A673 (cell line): ENCODE measurements around the gene CYSLTR2. TPM values are rescaled to one million over a fixed set of nuclear protein-coding genes. Genes with fewer than 3 reads are reported as not detected.
"Not testable (repeated sequence)": the region's sequence is repeated elsewhere in the genome, so short reads cannot be mapped to it uniquely, and the experiment has no call there.

Experiments
- BruUV-seq: library from RNA; stranded (reverse); fragments of 400-500 nt; replicated peaks from 2 replicates; lab custom pipeline; 2021; lab: Mats Ljungman, UMichigan
- CTCF ChIA-PET: fragments of 300-600 bp; sonication (Branson Sonifier 250); formaldehyde crosslinking; loops from one replicate; lab custom pipeline; 2022; ENCODE audit warnings: antibody characterized with exemption; lab: Charles Lee
- POLR2A ChIA-PET: fragments of 300-600 bp; sonication (Branson Sonifier 250); formaldehyde crosslinking; loops from one replicate; lab custom pipeline; 2022; ENCODE audit warnings: antibody characterized with exemption; ENCODE audit not compliant: low non-redundant PET; lab: Charles Lee
- DNase-seq: peaks from one replicate; pipeline ENCODE4 v3.0.0-alpha.2; 2015; ENCODE audit warnings: low spot score
- H3K27ac ChIP-seq: fragments of 200-600 bp; sonication (generic); 2 replicates; pipeline ENCODE4 v1.5.1; 2016; ENCODE audit warnings: mixed run types, low read depth, mild to moderate bottlenecking, mixed read lengths, antibody characterized with exemption, low read length; ENCODE audit not compliant: poor library complexity, severe bottlenecking
- H3K27me3 ChIP-seq: fragments of 200-600 bp; sonication (generic); replicated peaks from 2 replicates; pipeline ENCODE4 v1.6.1; 2017; ENCODE audit warnings: mixed run types, low read depth, mild to moderate bottlenecking, mixed read lengths, antibody characterized with exemption, low read length; ENCODE audit not compliant: insufficient read depth, poor library complexity
- H3K36me3 ChIP-seq: fragments of 200-600 bp; sonication (generic); 2 replicates; pipeline ENCODE4 v1.6.1; 2016; ENCODE audit warnings: mixed run types, mild to moderate bottlenecking, mixed read lengths, antibody characterized with exemption, low read length; ENCODE audit not compliant: insufficient read depth, poor library complexity, severe bottlenecking
- H3K4me1 ChIP-seq: fragments of 200-600 bp; sonication (generic); 2 replicates; pipeline ENCODE4 v1.6.1; 2017; ENCODE audit warnings: mixed run types, mild to moderate bottlenecking, mixed read lengths, antibody characterized with exemption, low read length; ENCODE audit not compliant: insufficient read depth, poor library complexity, severe bottlenecking
- H3K4me3 ChIP-seq: fragments of 200-600 bp; sonication (generic); 2 replicates; pipeline ENCODE4 v1.5.1; 2016; ENCODE audit warnings: low read depth, mixed run types, mild to moderate bottlenecking, mixed read lengths, low read length; ENCODE audit not compliant: poor library complexity, severe bottlenecking
- H3K9me3 ChIP-seq: fragments of 200-600 bp; sonication (generic); 2 replicates; pipeline ENCODE4 v1.6.1; 2016; ENCODE audit warnings: mixed run types, low read depth, mild to moderate bottlenecking, mixed read lengths, antibody characterized with exemption, low read length; ENCODE audit not compliant: poor library complexity, severe bottlenecking
- CTCF ChIP-seq: fragments of 300-800, 200-600 bp; sonication (generic); conservative IDR thresholded peaks from 2 replicates; pipeline ENCODE4 v1.5.1; 2017; ENCODE audit warnings: low read depth, mild to moderate bottlenecking, antibody characterized with exemption, low read length, moderate library complexity, mixed read lengths
- EZH2 ChIP-seq: fragments of 200-600 bp; sonication (generic); IDR thresholded peaks from 2 replicates; pipeline ENCODE4 v1.6.1; 2017; ENCODE audit warnings: borderline replicate concordance, low read depth, mild to moderate bottlenecking, mixed read lengths, antibody characterized with exemption, low read length; ENCODE audit not compliant: poor library complexity, severe bottlenecking
- intact Hi-C: fragments of 100-400 bp; cut with micrococcal nuclease; formaldehyde crosslinking; loops from one replicate; pipeline ENCODE4 v1.10.0; 2022; ENCODE audit not compliant: unreplicated experiment
- total RNA-seq: library from RNA; stranded (reverse); gene quantifications from 2 replicates; pipeline ENCODE4 v1.2.3, GENCODE V29; 2021

The CYSLTR2 gene
- total RNA-seq, 1 experiment from 2014 or later = not detected

GRCh38 chr13:48661107-48661506 is 7.4 kb downstream of the CYSLTR2 start:
- no TSS peak for BruUV-seq
- Histone ChIP-seq H3K4me3 (no peak overlapping the region), H3K9me3 (no peaks in the 10 kb centered on the region), H3K27me3 (no peaks in the 10 kb centered on the region), H3K27ac (no peak overlapping the region), H3K36me3 (no peaks in the 10 kb centered on the region), H3K4me1 (no peaks in the 10 kb centered on the region)
- CTCF ChIA-PET = no interaction called here
- TF ChIP-seq EZH2 (no peak), CTCF (no peak)
- no peak for DNase-seq
- intact Hi-C loops = no loop called here
- POLR2A ChIA-PET = no interaction called here

GRCh38 chr13:48662226-48662625 is 8.5 kb downstream of the CYSLTR2 start:
- intact Hi-C loops = no loop called here
- no TSS peak for BruUV-seq
- DNase-seq = no peak
- Histone ChIP-seq H3K4me1 (no peaks in the 10 kb centered on the region), H3K9me3 (peaks cover 4% of the 10 kb centered on the region), H3K4me3 (no peak overlapping the region), H3K27ac (no peak overlapping the region), H3K27me3 (no peaks in the 10 kb centered on the region), H3K36me3 (no peaks in the 10 kb centered on the region)
- POLR2A ChIA-PET = no interaction called here
- CTCF ChIA-PET = no interaction called here
- TF ChIP-seq EZH2 = no peak
- TF ChIP-seq CTCF = no peak

- intact Hi-C loops = no loop called here
- POLR2A ChIA-PET = no interaction called here
These were observed 13.4 kb downstream of the CYSLTR2 start for GRCh38 chr13:48667136-48667535.

GRCh38 chr13:48671421-48671820 is 17.7 kb downstream of the CYSLTR2 start:
- BruUV-seq, H3K27me3 ChIP-seq, H3K4me1 ChIP-seq, POLR2A ChIA-PET, H3K36me3 ChIP-seq, DNase-seq, H3K4me3 ChIP-seq, intact Hi-C loops, H3K27ac ChIP-seq: not testable (repeated sequence)
- CTCF ChIA-PET = interaction anchor here (0.6 kb wide), 1 partner anchor 110 kb away, joined by 7 read pairs; no protein-coding TSS in a partner anchor
- peaks cover 14% of the 10 kb centered on the region for H3K9me3 ChIP-seq

More at GRCh38 chr13:48667136-48667535, 13.4 kb downstream of the CYSLTR2 start:
- Histone ChIP-seq H3K4me3 (no peak overlapping the region), H3K4me1 (no peaks in the 10 kb centered on the region), H3K9me3 (peaks cover 14% of the 10 kb centered on the region), H3K27me3 (no peaks in the 10 kb centered on the region), H3K27ac (no peak overlapping the region), H3K36me3 (no peaks in the 10 kb centered on the region)
- CTCF ChIA-PET = no interaction called here
- DNase-seq = no peak
- BruUV-seq = no TSS peak
- TF ChIP-seq EZH2 = no peak
- no peak for TF ChIP-seq CTCF
